ENCODE data around the gene RYR2.
A peak's percentile ranks its signal among the peaks of the same experiment; 100 is the strongest.

The RYR2 gene

DNA sequence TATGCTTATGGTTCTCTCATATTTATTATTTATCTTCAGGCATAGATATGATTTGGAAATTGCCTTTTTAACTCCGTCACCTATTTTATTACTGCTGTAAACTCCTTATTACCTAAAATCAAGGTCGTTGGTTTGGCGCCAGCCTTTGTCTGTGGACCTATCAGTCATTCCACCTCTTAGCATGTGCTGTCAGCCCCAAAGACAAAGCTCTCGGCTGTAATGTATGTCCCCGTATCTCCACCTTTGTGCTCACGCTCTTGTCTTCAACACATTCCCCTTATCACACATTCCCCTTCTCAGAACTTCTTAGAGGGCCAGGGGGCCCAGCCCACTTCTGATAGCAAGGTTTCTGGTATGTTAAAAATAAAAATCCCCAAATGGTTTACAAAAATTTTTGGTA, 342.2 kb downstream of the RYR2 start:
- DNase-seq: no peak

DNA sequence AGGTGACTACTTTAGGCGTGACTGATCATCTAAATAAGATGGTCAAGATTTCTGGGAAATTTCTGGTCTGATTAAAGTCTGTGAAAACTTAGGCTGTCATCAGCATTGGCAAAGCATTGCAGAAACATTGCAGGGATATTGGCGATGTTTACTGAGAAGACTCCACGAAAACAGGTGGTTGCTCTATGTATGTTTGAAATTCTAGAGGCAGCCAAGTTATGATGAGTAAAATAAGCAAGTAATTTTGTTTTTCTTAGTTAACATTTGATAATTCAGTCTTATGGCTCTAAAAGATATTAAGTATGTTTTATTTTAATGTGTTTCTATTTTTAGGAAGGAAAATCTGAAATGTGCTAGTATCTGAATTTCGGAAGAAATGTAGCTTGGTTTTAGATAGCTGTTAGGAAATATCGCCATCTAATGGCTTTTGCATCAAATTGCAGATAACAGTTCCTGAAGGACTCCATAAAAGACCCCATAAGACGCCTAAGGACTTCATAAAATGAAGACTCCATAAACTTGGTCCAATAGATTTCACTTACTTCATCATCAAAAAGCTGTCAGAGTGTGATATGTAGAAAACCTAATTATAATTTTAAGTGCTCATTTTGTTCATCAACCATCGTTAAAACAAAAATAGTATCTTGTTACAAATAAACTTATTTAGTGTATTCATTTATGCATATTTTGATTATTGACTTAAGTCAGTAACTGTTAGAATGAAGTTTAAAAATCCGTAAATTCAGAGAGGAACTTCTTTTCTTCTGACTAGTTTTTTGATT, 344.6 kb downstream of the RYR2 start:
- peak; percentile 42 for DNase-seq

DNA sequence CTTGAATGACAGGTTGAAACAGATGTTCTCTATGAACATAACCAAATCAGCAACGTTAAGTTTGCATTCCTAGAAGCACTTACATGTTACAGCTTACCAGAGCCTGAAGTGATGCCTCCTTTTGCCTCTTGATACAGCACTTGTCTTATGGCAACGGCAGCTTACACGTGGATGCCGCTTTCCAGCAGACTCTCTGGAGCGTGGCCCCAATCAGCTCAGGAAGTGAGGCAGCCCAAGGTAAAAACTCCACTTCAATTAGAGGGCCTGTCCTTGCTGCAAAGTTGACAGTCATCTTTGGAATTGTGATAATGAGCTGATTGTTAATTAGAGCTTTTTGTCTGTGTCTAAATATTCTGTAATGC, 345.1 kb downstream of the RYR2 start:
- DNase-seq: no peak

DNA sequence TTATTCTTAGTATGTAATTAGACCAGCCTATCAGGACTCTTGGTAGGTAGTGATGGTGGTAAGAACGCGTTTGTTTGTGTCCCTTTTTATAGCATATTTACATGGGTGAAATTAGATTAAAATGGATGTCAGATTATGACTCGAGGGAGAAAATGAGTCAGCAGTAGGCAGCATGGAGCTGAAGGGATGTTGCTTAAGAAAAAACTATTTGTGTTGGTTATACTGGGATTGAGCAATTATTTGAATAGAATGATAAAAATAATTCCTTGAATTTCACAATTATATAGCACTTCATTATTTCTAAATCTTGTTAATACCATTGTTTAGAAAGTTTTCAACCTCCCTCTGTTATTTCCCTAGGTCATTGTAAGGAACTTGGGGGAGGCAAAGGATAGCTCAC, 348.8 kb downstream of the RYR2 start:
- no peak for DNase-seq

DNA sequence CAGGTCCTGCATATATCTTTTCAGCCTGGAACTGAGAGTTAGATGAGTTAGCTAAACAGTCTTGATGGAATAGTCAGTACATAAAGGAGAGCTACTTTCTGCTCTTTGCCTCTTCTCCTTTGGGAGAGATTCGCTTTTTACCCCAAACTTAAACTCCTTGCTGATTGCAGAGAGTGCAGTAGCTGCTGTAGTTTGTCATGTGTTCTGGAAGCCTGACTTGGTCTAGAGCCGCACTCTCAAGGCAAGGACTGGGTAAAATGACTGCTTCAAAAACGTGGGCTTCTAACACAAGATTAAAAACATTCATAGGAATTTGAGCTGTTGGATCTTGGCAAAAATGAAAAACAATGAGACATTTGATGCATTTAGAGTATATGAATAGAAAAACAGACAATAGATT, 351.6 kb downstream of the RYR2 start:
- no peak for DNase-seq

DNA sequence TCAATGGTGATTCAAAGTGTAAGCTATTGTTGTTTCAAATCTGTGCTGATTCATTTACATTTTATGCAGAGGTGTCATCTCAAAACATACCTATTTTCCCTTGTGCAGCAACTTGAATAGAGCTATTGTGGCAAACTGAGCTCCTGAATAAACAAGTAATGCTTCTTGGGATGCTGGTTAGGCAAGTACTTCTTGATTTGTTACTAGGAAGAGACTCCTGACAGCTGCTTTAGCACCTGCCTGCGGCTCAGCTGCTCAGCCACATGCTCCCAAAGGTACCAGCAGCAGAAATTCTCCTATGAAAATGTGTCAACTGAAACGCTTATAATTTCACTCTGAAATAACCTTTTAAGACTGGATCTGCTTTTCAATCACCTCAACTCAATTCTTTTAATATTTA, 352.3 kb downstream of the RYR2 start:
- DNase-seq: no peak

DNA sequence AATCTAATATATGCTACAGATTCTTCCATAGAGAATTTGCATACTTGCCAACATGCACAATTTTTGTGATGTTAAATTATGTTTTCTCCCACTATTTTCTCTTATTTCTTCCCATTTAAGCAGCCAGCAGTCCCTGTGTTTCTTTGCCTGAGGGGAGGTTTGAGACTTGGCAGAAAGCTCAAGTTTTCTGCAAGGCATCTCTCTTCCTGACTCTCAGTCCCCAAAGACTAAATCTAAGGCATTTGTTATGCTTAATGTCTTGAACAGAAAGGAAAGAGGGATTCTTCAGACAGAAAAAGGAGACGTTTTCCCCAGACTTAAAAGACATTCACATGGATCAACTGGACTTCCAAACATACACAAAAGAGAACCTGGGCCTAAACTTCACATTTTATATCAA, 354.4 kb downstream of the RYR2 start:
- no peak for DNase-seq

DNA sequence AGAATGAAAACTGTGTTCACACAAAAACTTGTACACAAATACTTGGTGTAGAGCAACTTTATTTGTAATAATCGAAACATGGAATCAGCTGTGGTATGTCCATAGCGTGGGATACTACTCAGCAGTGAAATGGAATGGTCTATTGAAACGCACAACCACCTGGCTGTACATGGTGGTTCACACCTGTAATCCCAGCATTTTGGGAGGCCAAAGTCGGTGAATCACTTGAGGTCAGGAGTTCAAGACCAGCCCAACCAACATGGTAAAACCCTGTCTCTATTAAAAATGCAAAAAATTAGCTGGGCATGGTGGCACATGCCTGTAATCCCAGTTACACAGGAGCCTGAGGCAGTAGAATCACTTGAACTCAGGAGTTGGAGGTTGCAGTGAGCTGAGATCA, 356.8 kb downstream of the RYR2 start:
- no peak for DNase-seq

DNA sequence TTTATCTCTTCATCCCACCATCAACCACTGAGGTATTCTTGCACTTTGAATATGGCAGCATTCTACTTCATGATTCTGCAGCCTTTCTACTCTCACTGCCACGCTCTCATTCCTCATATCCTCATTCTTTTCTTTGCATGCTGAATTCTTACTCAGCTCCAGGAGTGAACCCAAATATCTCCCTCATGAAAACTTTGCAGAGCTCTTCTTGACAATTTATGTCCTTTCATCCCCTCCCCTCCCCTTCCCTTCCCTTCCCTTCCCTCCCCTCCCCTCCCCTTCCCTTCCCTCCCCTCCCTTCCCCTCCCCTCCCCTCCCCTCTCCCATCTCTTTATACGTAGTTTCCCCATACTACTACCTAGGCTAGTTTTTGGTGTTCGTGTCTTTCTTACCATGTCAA, 363.9 kb downstream of the RYR2 start:
- DNase-seq: no peak

DNA sequence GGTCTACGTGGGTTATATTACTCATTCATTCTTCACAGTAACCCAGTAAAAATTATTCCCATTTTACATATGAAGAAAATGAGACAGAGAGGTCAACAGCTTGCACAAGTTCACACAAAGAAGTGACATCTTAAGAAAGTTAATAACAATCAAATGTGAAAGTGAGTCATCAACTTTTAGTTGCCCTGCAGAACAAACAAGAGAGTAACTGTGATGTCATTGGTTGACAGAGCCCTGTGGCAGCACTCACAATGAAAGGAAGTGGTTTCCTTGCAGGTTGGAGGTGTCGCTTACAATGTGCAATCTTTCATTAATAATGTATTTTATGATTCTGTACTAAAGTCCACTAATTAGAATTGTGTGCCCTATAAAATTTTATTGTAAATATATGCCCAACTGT, 369.6 kb downstream of the RYR2 start:
- DNase-seq: no peak

DNA sequence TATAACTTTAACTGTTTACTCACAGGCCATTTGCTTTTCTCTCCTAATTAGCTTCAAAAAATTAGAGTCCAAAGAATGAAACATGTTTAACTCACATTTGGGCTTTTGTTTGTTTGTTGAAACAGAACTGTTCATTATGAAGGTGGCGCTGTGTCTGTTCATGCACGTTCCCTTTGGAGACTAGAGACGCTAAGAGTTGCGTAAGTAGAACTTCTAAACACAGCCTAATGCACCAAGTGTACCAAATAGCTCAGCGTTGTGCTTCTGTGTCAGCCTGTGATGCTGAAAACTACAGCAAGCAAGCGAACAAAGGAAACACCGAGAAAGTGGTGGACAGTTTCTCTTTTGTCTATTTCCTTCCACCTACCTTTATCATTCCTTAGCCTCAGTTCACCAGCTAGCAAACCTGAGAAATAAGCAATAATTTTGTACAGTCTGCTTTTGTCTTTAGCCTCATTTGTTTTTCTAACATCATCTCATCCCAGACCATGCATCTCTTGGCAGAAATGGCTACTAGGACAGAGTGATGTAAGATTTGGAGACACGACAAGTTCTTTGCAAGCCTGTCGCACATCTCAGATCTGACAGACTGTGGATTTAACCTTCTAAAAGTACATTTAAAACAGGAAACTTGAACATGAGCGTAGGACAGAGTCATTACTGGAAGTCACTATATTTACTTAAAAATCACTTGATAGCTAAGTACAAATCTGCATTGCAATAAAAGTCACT, 375.1 kb downstream of the RYR2 start:
- DNase-seq: no peak

DNA sequence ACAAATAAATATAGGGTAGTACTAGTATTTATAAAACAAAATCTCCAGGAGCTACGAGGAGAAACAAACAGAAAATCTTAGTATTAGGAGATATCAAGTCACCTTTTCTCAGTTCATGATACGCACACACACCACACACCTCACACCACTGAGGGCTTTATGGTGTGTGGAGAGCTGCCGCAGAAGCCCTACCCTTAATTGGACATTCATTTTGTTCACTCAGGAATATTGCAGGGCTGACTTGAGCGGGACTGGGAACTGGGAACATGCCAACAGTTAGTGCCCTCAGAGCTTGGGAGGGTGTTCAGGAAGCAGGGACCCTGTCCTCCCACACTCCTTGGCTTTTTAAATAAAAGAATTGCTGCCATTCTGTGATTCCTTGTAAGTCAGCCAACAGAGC, 386.8 kb downstream of the RYR2 start:
- no peak for DNase-seq

DNA sequence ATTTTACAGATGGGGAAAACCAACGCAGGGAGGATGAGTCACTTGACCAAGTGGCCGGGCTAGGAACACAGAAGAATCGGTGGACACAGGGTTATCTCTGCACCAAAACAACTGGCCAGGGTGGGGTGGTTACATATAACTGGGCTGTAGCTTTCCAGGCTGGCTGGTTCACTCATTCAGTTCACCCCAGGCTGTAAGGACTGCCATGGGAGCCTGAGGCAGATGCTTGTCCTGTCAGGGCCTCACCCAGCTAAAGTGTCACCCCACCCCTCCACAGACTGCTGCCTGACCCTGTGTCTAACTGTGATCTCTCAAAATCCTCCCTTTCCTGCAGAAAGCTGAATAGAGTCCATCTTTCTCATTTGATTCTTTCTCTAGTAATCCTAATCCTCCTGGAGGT, 387.3 kb downstream of the RYR2 start:
- DNase-seq: no peak

DNA sequence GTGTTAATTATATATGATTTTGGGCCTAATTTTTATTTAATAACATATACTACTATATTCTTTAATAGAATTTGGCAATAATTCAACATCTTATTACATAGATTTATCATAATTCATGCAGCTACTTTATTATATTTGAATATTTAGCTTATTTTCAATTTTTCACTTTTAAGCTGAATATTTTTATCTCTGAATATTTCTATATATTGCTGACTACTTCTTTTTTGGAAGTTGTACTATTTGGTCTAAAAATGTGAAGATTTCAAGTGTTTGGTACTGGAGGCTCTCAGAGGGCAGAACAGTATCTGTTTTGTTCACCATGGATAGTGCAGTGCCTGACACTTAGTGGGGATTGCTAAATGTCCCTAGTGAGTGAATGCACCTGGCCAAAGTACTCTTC, 389.5 kb downstream of the RYR2 start:
- DNase-seq: no peak

DNA sequence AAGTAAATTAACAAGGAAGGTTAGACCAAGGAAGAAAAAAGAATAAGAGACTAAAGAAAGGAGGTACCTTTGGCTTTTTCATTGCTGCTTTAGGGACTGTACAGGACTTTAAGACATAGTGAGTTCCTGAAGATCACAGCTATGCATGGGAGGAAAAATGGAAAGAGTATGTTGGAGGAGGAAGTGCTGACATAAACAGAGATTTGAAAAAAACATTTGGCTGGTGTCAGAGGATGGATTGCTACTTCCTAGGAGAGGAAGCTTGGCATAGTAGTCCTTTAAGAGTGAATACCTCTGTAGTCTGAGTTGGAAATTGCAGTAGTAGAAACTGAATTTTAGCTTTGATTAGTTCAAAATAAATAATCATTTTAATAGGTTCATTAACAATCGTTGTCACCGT, 398.4 kb downstream of the RYR2 start:
- no peak for DNase-seq

DNA sequence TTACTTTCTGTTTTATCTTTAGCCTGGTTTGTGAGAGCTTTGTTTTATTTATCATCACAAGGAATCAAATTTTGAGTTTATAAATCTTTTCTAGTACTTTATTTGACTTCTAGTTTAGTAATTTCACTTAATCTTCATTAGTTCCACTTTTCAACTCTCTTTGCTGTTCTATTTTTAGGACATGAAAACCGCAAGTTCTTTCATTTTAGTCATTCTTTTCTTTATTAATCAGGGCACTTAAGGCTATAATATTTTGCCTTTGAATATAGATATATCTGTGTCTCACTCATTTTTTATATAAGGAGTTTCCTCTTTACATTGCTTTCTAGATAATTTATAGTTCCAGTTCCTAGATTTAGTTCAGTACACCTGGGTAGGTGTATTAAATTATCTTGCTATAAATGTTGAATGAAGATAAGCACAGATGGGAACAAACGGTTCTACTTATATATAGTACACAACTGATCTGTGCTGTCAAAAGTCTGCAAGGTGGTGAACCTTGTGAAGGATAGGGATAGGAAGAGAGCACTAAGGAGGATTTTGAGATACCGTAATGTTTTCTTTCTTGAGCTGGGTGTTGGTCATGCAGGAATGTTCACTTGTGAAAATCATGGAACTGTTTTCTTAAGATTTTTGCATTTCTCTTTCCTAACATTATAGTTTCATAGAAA, 402.3 kb downstream of the RYR2 start:
- no peak for DNase-seq

DNA sequence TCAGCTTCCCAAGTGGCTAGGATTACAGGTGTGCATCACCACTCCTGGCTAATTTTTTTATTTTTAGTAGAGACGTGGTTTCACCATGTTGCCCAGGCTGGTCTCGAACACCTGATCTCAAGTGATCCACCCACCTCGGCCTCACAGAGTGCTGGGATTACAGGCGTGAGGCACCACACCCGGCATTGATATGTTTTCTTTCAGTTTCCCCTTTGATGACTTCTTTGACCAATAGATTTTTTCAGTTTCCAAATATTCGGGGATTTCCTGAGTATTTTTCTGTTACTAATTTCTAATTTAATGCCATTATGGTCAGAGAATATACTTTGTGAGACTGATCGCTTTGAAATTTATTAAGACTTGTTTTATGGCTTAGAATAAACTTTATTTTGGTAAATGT, 406.1 kb downstream of the RYR2 start:
- DNase-seq: no peak

DNA sequence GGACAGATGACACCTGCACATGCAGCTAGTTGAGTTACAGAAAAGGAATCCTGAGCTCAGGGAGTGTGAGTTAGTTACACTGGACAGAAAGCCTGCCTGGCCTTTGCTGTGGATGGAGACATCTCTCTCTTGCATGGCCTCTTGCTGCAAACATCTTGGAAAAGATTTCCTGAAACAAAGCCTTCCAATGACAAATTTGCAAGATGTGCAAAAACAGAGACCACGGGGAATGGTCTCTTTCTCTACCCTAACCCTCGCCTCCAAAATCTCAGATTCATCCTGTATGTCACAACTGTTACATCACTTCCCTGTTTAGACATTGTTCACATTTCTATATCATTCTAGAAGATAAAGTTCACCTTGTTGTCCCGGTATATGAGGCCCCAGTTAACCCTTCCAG, 415.6 kb downstream of the RYR2 start:
- no peak for DNase-seq

DNA sequence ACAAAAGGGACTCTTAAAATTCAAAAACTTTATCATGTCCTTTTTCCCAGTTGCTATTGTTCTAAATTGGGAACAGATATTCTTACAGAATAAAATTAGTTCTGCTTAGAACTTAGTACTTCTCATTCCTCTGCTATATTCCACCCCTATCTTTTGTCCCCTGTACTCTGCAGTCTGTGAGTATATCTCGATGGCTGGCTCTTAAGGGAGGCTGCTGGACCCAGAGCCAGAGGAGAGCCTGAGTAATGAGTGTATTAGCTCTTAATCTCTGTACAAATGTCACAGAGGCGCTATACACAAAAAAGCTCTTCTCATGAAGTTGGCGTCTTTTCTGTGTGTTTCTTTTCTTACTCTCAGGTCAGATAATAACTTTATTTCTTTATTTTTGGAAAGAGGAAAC, 425.3 kb downstream of the RYR2 start:
- no peak for DNase-seq

DNA sequence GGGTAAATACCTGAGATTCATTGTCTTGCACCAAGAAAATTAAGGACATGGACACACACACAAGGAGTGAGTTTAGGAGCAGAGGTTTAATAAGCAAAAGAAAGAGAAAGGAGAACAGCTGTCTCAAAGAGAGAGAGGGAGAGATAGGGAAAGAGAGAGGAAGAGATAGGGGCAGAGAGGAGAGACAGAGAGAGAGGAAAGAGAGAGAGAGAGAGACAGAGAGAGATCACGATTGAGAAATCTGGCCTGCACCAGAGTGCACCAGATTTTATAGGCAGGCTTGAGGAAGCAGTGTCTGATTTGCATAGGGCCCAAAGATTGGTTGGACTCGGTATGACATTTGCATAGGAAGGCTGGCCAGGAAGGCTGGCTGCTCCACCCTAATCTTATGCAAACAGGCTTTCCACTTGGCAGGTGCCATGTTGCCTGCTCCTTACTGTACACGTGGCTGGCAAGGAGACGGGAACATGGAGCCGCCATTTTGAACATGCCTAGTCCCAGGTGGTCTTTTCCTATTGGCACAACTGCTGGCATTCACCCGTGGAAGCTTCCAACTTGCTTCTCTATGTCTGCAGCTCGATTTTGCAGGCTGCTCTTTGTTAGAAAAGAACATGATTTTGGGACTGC, 428.8 kb downstream of the RYR2 start:
- DNase-seq: peak; percentile 2

DNA sequence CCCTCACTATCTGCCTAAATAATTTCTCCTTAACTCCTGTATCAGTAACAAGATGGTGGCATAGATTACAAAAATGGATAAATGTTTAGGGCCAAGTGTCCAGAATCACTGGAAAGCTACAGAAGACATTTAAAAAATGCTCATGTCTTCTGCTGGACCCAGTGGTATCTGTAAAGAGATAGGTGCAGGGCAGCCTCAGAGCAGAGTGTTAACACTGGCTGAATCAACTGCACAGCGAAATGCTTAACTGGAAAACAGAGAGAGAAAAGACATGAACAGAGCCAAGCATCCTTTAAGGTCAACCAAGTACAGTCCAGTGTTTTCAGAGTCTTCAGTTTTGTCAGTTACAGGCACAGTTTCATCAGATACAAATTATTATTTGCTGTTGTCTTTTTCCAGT, 429.4 kb downstream of the RYR2 start:
- no peak for DNase-seq

DNA sequence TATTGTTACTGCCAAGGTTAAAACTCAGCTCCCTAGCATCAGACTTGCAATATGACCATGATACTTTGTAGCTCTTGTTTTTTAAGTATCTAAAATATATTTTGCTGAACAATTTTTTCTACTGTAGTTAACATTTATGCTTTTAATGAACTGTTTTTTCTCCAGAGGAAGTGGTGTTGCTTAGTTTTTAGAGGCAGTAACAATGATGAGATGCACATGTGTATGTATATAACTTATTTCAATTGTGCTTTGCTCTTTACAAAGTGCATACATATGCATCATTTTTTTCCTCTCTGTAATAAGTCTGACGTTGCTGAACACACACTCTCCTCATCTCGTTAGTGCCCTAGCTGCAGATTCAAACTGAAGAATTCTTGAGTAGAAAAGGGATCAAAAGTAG, 430.0 kb downstream of the RYR2 start:
- DNase-seq: no peak

DNA sequence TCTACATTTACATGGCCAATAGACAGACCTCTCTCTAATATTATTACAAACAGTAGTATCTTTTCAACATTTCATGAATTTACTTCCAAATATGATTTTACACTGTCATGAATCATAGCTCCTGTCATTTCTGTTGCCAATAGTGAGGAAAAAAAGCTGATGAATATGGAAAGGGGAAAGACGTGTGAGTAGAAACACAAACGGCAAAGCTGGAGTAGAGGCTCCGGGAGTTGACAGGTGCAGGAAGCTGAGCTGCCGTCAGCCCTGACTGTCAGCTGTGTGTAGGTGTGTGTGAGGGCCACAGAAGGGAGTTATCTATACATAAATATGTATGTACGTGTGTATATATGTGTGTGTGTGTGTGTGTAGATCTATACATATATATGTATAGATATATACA, 431.9 kb downstream of the RYR2 start:
- no peak for DNase-seq

DNA sequence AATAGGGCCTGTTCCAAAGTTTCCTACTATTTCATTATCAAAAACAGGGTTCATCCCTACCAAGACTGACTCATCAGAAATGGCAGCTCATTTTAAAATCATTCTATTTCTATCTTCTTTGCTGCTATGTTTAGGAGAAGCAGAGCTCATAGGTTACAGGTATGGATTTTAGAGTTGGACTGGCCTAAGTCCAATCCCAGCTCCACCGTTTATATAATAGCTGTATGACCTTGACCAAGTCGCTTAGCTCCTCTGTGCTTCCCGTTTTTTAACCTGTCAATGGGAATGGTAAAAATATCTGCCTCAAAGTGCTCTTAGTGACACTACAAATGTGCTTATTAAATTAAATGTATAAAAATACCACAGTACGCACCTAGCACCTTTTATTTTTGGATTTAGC, 436.1 kb downstream of the RYR2 start:
- DNase-seq: no peak

Measured in hematopoietic multipotent progenitor cell treated with erythropoietin and hydrocortisone succinate and interleukin-3 and kit ligand, for 8 days (in vitro differentiated cells).